SK-N-SH treated with all-trans-retinoic acid at 6 μM for 48 hours (cell line): ENCODE measurements around the gene CHSY1.

ENCODE experiments used
- ATAC-seq: fragments of 200-7000 bp; cut with Tn5 transposase; 3 replicates; pipeline ENCODE4 v1.9.1; 2020; ENCODE audit warnings: mild to moderate bottlenecking, moderate library complexity
- ARNTL ChIP-seq: fragments of 450-650 bp; formaldehyde crosslinking; IDR thresholded peaks from 2 replicates; pipeline ENCODE4 v1.5.0; 2020; ENCODE audit warnings: low read depth, mild to moderate bottlenecking, moderate library complexity, borderline replicate concordance
- BACH2 ChIP-seq: fragments of 250-450 bp; sonication (Bioruptor Pico); IDR thresholded peaks from 2 replicates; pipeline ENCODE4 v1.9.0; 2021; ENCODE audit warnings: mild to moderate bottlenecking, borderline replicate concordance
- CREB5 ChIP-seq: fragments of 250-450 bp; sonication (Bioruptor Pico); IDR thresholded peaks from 2 replicates; pipeline ENCODE4 v1.5.1; 2020; ENCODE audit warnings: low read depth, mild to moderate bottlenecking, moderate library complexity
- CSDC2 ChIP-seq: fragments of 250-450 bp; sonication (Bioruptor Pico); IDR thresholded peaks from 2 replicates; pipeline ENCODE4 v1.5.0; 2020; ENCODE audit warnings: mild to moderate bottlenecking, moderate library complexity
- CSRNP3 ChIP-seq: fragments of 250-450 bp; sonication (Bioruptor Pico); IDR thresholded peaks from 2 replicates; pipeline ENCODE4 v1.5.1; 2021; ENCODE audit warnings: mild to moderate bottlenecking, moderate library complexity
- ESRRG ChIP-seq: fragments of 250-450 bp; sonication (Bioruptor Pico); IDR thresholded peaks from 2 replicates; pipeline ENCODE4 v1.6.1; 2021; ENCODE audit warnings: mild to moderate bottlenecking
- GLIS3 ChIP-seq: fragments of 250-450 bp; sonication (Bioruptor Pico); IDR thresholded peaks from 2 replicates; pipeline ENCODE4 v1.5.0; 2020; ENCODE audit warnings: mild to moderate bottlenecking, moderate library complexity
- ISL1 ChIP-seq: fragments of 250-450 bp; sonication (Bioruptor Pico); IDR thresholded peaks from 2 replicates; pipeline ENCODE4 v2.1.2; 2022; ENCODE audit warnings: mild to moderate bottlenecking, moderate library complexity
- OSR1 ChIP-seq: fragments of 250-450 bp; sonication (Bioruptor Pico); IDR thresholded peaks from 2 replicates; pipeline ENCODE4 v1.8.0; 2022; ENCODE audit warnings: moderate library complexity, mild to moderate bottlenecking, inconsistent platforms
- PATZ1 ChIP-seq: fragments of 250-450 bp; sonication (Bioruptor Pico); IDR thresholded peaks from 2 replicates; pipeline ENCODE4 v1.8.0; 2020; ENCODE audit warnings: mild to moderate bottlenecking, moderate library complexity, borderline replicate concordance
- POU6F1 ChIP-seq: fragments of 250-450 bp; sonication (Bioruptor Pico); IDR thresholded peaks from 2 replicates; pipeline ENCODE4 v1.8.0; 2021; ENCODE audit warnings: low read depth, mild to moderate bottlenecking, moderate library complexity, borderline replicate concordance
- PPARA ChIP-seq: fragments of 250-450 bp; sonication (Bioruptor Pico); IDR thresholded peaks from 2 replicates; pipeline ENCODE4 v1.5.0; 2020; ENCODE audit warnings: mild to moderate bottlenecking, borderline replicate concordance
- RARB ChIP-seq: fragments of 250-450 bp; sonication (Bioruptor Pico); IDR thresholded peaks from 2 replicates; pipeline ENCODE4 v1.8.0; 2021; ENCODE audit warnings: mild to moderate bottlenecking, moderate library complexity
- SNAI2 ChIP-seq: fragments of 250-450 bp; sonication (Bioruptor Pico); IDR thresholded peaks from 2 replicates; pipeline ENCODE4 v1.5.0; 2020; ENCODE audit warnings: mild to moderate bottlenecking, moderate library complexity
- TCF4 ChIP-seq: fragments of 250-450 bp; sonication (Bioruptor Pico); IDR thresholded peaks from 2 replicates; pipeline ENCODE4 v1.8.0; 2021; ENCODE audit warnings: mild to moderate bottlenecking, moderate library complexity, borderline replicate concordance
- TOX ChIP-seq: fragments of 250-450 bp; sonication (Bioruptor Pico); IDR thresholded peaks from 2 replicates; pipeline ENCODE4 v1.8.0; 2021; ENCODE audit warnings: mild to moderate bottlenecking, moderate library complexity, borderline replicate concordance
- TSHZ2 ChIP-seq: fragments of 250-450 bp; sonication (Bioruptor Pico); IDR thresholded peaks from 2 replicates; pipeline ENCODE4 v1.5.0; 2020; ENCODE audit warnings: mild to moderate bottlenecking, moderate library complexity
- ZC3H10 ChIP-seq: fragments of 250-450 bp; sonication (Bioruptor Pico); IDR thresholded peaks from 2 replicates; pipeline ENCODE4 v1.5.1; 2021; ENCODE audit warnings: mild to moderate bottlenecking, moderate library complexity
- ZFP3 ChIP-seq: fragments of 250-450 bp; sonication (Bioruptor Pico); IDR thresholded peaks from 2 replicates; pipeline ENCODE4 v1.5.0; 2020; ENCODE audit warnings: mild to moderate bottlenecking, moderate library complexity
- ZFP30 ChIP-seq: fragments of 450-650 bp; formaldehyde crosslinking; IDR thresholded peaks from 2 replicates; pipeline ENCODE4 v1.5.0; 2022; ENCODE audit warnings: mild to moderate bottlenecking, moderate library complexity
- ZNF565 ChIP-seq: fragments of 450-650 bp; formaldehyde crosslinking; conservative IDR thresholded peaks from 2 replicates; pipeline ENCODE4 v1.5.0; 2020; ENCODE audit warnings: low read depth, mild to moderate bottlenecking, moderate library complexity
- ZNF70 ChIP-seq: fragments of 450-650 bp; formaldehyde crosslinking; IDR thresholded peaks from 2 replicates; pipeline ENCODE4 v1.5.0; 2020; ENCODE audit warnings: mild to moderate bottlenecking, moderate library complexity
- ZNF8 ChIP-seq: fragments of 450-650 bp; formaldehyde crosslinking; IDR thresholded peaks from 2 replicates; pipeline ENCODE4 v1.5.0; 2020; ENCODE audit warnings: mild to moderate bottlenecking, moderate library complexity

Gene CHSY1

GRCh38 chr15:101190092-101190595 is 61.7 kb downstream of the CHSY1 start:
- no peak for ATAC-seq
- TF ChIP-seq BACH2 (CRISPR knock-in tag) (no peak), ISL1 (CRISPR knock-in tag) (no peak), PATZ1 (no peak), OSR1 (no peak), CSRNP3 (CRISPR knock-in tag) (no peak), GLIS3 (CRISPR knock-in tag) (no peak), ZNF70 (no peak), ZNF565 (CRISPR knock-in tag) (no peak), TSHZ2 (CRISPR knock-in tag) (no peak), TCF4 (no peak), CSDC2 (CRISPR knock-in tag) (no peak), POU6F1 (no peak), PPARA (CRISPR knock-in tag) (no peak), ZC3H10 (no peak)

- ATAC-seq: no peak
- TF ChIP-seq CSRNP3 (CRISPR knock-in tag): no peak
- no peak for TF ChIP-seq CREB5
- no peak for TF ChIP-seq ARNTL (CRISPR knock-in tag)
- no peak for TF ChIP-seq BACH2 (CRISPR knock-in tag)
- no peak for TF ChIP-seq RARB
- TF ChIP-seq PPARA (CRISPR knock-in tag): no peak
- TF ChIP-seq TCF4: no peak
- TF ChIP-seq TSHZ2 (CRISPR knock-in tag): no peak
- TF ChIP-seq ZFP3 (CRISPR knock-in tag): no peak
- TF ChIP-seq OSR1: no peak
- no peak for TF ChIP-seq SNAI2 (CRISPR knock-in tag)
- no peak for TF ChIP-seq ESRRG
- no peak for TF ChIP-seq CSDC2 (CRISPR knock-in tag)
- TF ChIP-seq ZFP30 (CRISPR knock-in tag): no peak
- no peak for TF ChIP-seq ZNF8
- TF ChIP-seq TOX (CRISPR knock-in tag): no peak
Observed at GRCh38 chr15:101189409-101190091, 62.3 kb downstream of the CHSY1 start.
